Activated T-cell treated with anti-CD3 and anti-CD28 coated beads, Interleukin-2, amount 50 U/mL, for 4 hours (primary cell): ENCODE measurements around the gene MBOAT1. TPM values are rescaled to one million over a fixed set of nuclear protein-coding genes. Genes with fewer than 3 reads are reported as not detected.
A peak's percentile ranks its signal among the peaks of the same experiment; 100 is the strongest.

Source experiments
- ATAC-seq, 2 donors: fragments of 200-7000 bp; cut with Tn5 transposase; one replicate each; pipeline ENCODE4 v1.10.0; 2021
- DNase-seq: peaks from one replicate; pipeline ENCODE4 v3.0.0-alpha.2; 2020
- H3K27me3 Mint-ChIP-seq: one replicate; pipeline ENCODE4 v1.8.0; 2021; ENCODE audit warnings: low read depth, mixed read lengths
- H3K36me3 Mint-ChIP-seq: one replicate; pipeline ENCODE4 v1.8.0; 2022; ENCODE audit warnings: mixed read lengths; ENCODE audit not compliant: insufficient read depth
- H3K4me1 Mint-ChIP-seq: one replicate; pipeline ENCODE4 v1.8.0; 2021; ENCODE audit warnings: low read depth, mixed read lengths
- H3K4me3 Mint-ChIP-seq: one replicate; pipeline ENCODE4 v1.8.0; 2021; ENCODE audit warnings: mild to moderate bottlenecking, moderate library complexity, mixed read lengths
- H3K9me3 Mint-ChIP-seq: one replicate; pipeline ENCODE4 v1.8.0; 2021; ENCODE audit warnings: mixed read lengths
- total RNA-seq, 3 donors: library from RNA; stranded (reverse); gene quantifications; one replicate each; pipeline ENCODE4 v1.2.1, GENCODE V29; 2021

MBOAT1 gene
- total RNA-seq, 3 donors from 2014 or later: 2.2 to 5.1 (median 4.4) TPM

DNA sequence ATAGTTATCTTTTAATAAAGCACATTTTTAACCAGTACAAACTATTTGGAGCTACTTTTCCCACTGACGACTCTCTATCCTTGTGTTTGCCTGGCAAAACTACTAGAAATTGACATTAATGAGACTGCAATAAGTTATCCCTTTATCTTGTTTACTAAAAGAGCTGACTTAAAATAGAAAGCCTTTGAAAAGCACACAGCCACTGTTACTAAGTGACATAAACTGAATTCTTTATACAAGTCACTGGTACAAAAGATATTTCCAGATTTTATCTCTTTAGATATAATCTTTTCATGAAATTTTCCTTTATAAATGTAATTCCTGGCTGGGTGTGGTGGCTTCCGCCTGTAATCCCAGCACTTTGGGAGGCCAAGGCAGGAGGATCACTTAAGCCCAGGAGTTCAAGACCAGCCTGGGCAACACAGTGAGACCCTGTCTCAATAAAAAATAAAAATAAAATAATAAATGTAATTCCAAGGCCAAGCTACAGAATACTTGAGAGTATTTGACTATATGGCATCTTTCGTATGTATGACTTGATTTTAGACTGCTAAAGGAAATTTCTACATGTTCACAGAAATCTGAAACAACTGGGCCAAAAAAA lies 9.5 kb downstream of the MBOAT1 start:
- H3K36me3 Mint-ChIP-seq: peaks cover 3% of the 10 kb centered on the region
- H3K9me3 Mint-ChIP-seq: no peaks in the 10 kb centered on the region
- peaks cover 53% of the 10 kb centered on the region for H3K4me1 Mint-ChIP-seq
- DNase-seq (no peak), ATAC-seq (no peak)
- peak overlapping the region; percentile 16 for H3K4me3 Mint-ChIP-seq
- no peaks in the 10 kb centered on the region for H3K27me3 Mint-ChIP-seq

- Mint-ChIP-seq H3K27me3 (no peaks in the 10 kb centered on the region), H3K36me3 (peaks cover 3% of the 10 kb centered on the region), H3K4me1 (peaks cover 49% of the 10 kb centered on the region), H3K9me3 (no peaks in the 10 kb centered on the region), H3K4me3 (no peak overlapping the region)
- DNase-seq (no peak), ATAC-seq (no peak)
These were observed 10.0 kb downstream of the MBOAT1 start for GRCh38 chr6:20202324-20202658.

- peaks cover 38% of the 10 kb centered on the region for H3K4me1 Mint-ChIP-seq
- no peak overlapping the region for H3K4me3 Mint-ChIP-seq
- H3K27me3 Mint-ChIP-seq: no peaks in the 10 kb centered on the region
- DNase-seq (no peak), ATAC-seq (no peak)
- no peaks in the 10 kb centered on the region for H3K9me3 Mint-ChIP-seq
- H3K36me3 Mint-ChIP-seq: peaks cover 6% of the 10 kb centered on the region
These were observed 11.3 kb downstream of the MBOAT1 start for GRCh38 chr6:20200761-20201630.

DNA sequence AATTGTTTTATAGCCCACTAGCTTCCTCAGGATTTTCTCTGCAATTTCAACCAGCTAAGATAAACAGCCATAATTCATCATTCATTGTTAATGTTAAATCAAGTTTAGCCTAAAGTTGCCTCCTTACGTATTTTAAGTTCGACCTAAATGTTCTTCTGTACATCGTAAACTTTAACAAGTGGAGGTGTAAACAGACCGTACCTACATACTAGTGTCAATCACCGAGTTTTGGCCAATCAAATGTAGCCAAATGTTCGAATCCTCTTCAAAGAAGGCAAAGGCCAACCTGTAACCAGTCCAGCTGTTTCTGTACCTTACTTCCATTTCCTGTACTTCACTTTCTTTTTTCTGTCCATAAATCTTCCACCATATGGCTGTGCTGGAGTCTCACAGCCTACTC lies 13.5 kb downstream of the MBOAT1 start:
- H3K9me3 Mint-ChIP-seq: no peaks in the 10 kb centered on the region
- DNase-seq: no peak
- H3K36me3 Mint-ChIP-seq: peaks cover 6% of the 10 kb centered on the region
- H3K4me3 Mint-ChIP-seq: no peak overlapping the region
- H3K27me3 Mint-ChIP-seq: no peaks in the 10 kb centered on the region
- H3K4me1 Mint-ChIP-seq: peaks cover 16% of the 10 kb centered on the region
- ATAC-seq: no peak

GRCh38 chr6:20198156-20198774 lies 14.0 kb downstream of the MBOAT1 start:
- ATAC-seq (no peak), DNase-seq (no peak)
- H3K4me3 Mint-ChIP-seq: no peak overlapping the region
- no peaks in the 10 kb centered on the region for H3K27me3 Mint-ChIP-seq
- peaks cover 13% of the 10 kb centered on the region for H3K4me1 Mint-ChIP-seq
- no peaks in the 10 kb centered on the region for H3K9me3 Mint-ChIP-seq
- peaks cover 6% of the 10 kb centered on the region for H3K36me3 Mint-ChIP-seq

DNA sequence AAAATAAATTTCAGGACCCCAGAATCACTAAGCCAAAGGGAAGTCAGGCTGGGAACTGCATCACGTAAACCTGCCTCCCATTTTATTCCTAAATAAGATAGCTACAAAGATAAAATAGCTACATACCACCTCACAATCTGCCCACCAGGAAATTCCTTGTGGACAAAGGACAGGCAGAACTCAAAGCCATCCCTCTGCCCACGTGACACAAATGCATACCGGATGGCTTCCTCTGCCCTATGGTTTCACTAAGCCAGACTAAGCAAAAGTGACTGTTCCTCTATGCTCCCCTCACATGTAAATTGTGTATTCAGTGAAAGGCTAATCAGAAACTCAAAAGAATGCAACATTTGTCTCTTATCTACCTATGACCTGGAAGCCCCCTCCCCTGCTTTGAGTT lies 15.0 kb downstream of the MBOAT1 start:
- no peak for DNase-seq
- peaks cover 9% of the 10 kb centered on the region for H3K36me3 Mint-ChIP-seq
- H3K4me3 Mint-ChIP-seq: no peak overlapping the region
- no peak for ATAC-seq
- no peaks in the 10 kb centered on the region for H3K27me3 Mint-ChIP-seq
- H3K9me3 Mint-ChIP-seq: no peaks in the 10 kb centered on the region
- peaks cover 15% of the 10 kb centered on the region for H3K4me1 Mint-ChIP-seq

DNA sequence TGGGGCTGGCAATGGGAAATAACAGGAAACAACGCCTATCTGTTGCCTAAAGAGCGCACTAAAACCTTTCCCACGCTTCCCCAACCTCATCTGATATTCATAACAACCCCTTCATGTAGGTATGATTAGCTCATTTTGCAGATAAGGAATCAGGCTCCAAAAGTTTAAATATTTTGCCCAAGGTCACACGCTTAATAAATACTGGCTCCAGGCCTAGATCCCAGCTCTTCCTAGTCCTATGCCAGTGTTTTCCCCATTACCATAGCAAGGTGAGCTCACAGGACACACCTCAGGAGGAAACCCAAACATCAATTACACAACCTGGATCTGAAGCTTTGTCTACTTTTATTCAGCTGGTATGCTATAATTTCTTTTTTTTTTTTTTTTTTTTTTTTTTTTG lies 19.6 kb downstream of the MBOAT1 start:
- no peaks in the 10 kb centered on the region for H3K9me3 Mint-ChIP-seq
- H3K4me3 Mint-ChIP-seq: no peak overlapping the region
- peaks cover 11% of the 10 kb centered on the region for H3K4me1 Mint-ChIP-seq
- peaks cover 11% of the 10 kb centered on the region for H3K36me3 Mint-ChIP-seq
- ATAC-seq (no peak), DNase-seq (no peak)
- no peaks in the 10 kb centered on the region for H3K27me3 Mint-ChIP-seq

DNA sequence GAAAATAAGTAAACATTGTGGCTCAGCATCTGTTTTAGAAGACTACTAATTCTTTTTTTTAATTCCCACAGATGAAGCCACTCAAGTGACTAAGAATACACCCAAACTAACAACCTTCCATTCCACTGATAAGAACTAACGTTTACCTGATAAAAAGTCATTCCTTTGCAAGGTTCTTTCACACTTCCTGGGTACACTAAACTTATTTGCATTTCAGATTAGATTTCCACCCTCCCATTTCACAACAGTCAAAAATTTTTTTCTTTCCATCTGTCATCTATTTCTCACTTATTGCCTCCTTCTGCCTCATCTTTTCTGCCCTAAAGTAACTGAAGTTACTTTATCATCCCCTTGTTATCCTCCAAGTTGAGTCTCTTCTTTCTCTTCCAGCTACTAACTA lies 20.3 kb downstream of the MBOAT1 start:
- Mint-ChIP-seq H3K36me3 (peaks cover 16% of the 10 kb centered on the region), H3K27me3 (no peaks in the 10 kb centered on the region), H3K4me3 (no peak overlapping the region), H3K9me3 (no peaks in the 10 kb centered on the region), H3K4me1 (peaks cover 11% of the 10 kb centered on the region)
- DNase-seq (no peak), ATAC-seq (no peak)

DNA sequence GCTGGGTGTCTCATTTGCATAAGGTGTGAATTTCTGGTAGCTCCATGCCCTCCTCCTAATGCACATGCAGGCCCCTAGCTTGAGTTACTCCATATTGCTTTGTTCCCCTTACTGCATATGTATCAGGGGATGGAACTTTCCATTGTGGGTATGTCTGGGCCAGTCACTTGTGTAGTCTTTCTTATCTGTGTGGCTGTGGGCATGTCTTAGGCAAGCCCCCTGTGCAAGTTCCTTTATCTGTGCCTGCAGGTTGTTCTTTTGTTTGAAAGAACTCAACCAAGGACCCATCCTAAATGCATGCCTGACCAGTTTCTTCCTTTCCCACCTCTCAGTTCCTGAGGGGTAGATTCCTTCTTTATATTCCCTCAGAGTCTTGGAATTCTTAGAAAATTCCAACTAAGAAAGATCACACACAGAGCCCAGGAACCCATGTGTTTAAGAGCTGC lies 23.6 kb downstream of the MBOAT1 start:
- Mint-ChIP-seq H3K4me1 (peaks cover 9% of the 10 kb centered on the region), H3K27me3 (no peaks in the 10 kb centered on the region), H3K4me3 (no peak overlapping the region), H3K9me3 (no peaks in the 10 kb centered on the region), H3K36me3 (peaks cover 19% of the 10 kb centered on the region)
- DNase-seq: no peak
- no peak for ATAC-seq

DNA sequence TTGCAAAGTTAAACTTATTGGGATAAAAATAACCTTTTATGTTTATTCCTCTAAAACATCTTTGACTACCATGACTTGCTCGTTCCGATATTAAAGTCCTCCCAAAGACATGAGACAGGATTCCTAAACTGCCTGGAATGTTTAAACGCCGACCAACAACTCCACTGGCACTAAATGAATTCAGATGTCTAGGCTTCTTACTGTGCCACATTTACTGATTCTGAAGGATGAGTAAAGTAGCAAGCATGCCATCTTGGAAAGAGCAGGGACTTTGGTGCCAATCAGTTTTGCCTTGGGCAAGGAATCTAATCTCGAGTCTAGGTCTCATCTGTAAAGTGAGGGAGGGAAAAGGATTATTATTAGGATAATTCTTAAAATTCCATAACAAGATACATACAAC lies 25.3 kb downstream of the MBOAT1 start:
- no peak for DNase-seq
- ATAC-seq: no peak
- Mint-ChIP-seq H3K36me3 (peaks cover 21% of the 10 kb centered on the region), H3K4me1 (peaks cover 2% of the 10 kb centered on the region), H3K27me3 (no peaks in the 10 kb centered on the region), H3K9me3 (no peaks in the 10 kb centered on the region), H3K4me3 (no peak overlapping the region)

DNA sequence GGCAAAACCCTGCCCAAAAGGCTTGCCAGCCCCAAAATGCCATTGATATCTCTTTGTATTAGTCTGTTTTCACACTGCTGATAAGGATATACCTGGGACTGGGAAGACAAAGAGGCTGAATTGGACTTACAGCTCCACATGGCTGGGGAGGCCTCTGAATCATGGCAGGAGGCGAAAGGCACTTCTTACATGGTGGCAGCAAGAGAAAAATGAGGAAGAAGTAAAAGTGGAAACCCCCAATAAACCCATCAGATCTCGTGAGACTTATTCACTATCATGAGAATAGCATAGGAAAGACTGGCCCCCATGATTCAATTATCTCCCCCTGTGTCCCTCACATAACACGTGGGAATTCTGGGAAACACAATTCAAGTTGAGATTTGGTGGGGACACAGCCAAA lies 28.6 kb downstream of the MBOAT1 start:
- H3K9me3 Mint-ChIP-seq: no peaks in the 10 kb centered on the region

GRCh38 chr6:20182926-20183521 lies 29.2 kb downstream of the MBOAT1 start:
- ATAC-seq (no peak), DNase-seq (no peak)
- Mint-ChIP-seq H3K4me1 (peaks cover 6% of the 10 kb centered on the region), H3K9me3 (no peaks in the 10 kb centered on the region), H3K27me3 (no peaks in the 10 kb centered on the region), H3K4me3 (no peak overlapping the region), H3K36me3 (peaks cover 24% of the 10 kb centered on the region)

More for the DNA sequence above, 28.6 kb downstream of the MBOAT1 start:
- DNase-seq (no peak), ATAC-seq (no peak)
- Mint-ChIP-seq H3K36me3 (peaks cover 24% of the 10 kb centered on the region), H3K4me3 (no peak overlapping the region), H3K27me3 (no peaks in the 10 kb centered on the region), H3K4me1 (peaks cover 6% of the 10 kb centered on the region)

DNA sequence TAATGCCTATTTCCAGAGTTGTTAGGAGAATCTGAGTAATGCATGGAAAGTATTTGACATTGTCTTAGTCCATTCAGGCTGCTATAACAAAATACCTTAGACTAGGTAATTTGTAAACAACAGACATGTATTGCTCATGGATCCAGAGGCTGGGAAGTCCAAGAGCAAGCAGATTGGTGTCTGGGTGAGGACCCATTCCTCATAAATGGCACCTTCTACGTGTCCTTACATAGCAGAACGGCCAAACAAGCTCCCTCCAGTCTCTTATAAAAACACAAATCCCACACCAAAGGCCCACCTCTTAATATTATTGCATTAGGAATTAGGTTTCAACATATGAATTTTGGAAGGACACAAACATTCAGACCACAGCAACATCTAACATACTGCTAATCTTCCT lies 30.2 kb downstream of the MBOAT1 start:
- no peak for DNase-seq
- Mint-ChIP-seq H3K4me1 (peaks cover 6% of the 10 kb centered on the region), H3K36me3 (peaks cover 24% of the 10 kb centered on the region), H3K4me3 (no peak overlapping the region), H3K9me3 (no peaks in the 10 kb centered on the region), H3K27me3 (no peaks in the 10 kb centered on the region)
- ATAC-seq: no peak

- Mint-ChIP-seq H3K36me3 (peaks cover 16% of the 10 kb centered on the region), H3K9me3 (no peaks in the 10 kb centered on the region), H3K27me3 (no peaks in the 10 kb centered on the region), H3K4me3 (no peak overlapping the region), H3K4me1 (peaks cover 6% of the 10 kb centered on the region)
- DNase-seq (no peak), ATAC-seq (no peak)
These were observed 31.3 kb downstream of the MBOAT1 start for GRCh38 chr6:20180935-20181334.
